B cell (primary cell): ENCODE data around the gene LYPD1. TPM values are rescaled to one million over a fixed set of nuclear protein-coding genes. Genes with fewer than 3 reads are reported as not detected.

Source experiments
- ATAC-seq: fragments of 200-7000 bp; cut with Tn5 transposase; one replicate; pipeline ENCODE4 v1.10.0; 2021; ENCODE audit warnings: low read depth, mild to moderate bottlenecking, moderate number of reproducible peaks, moderate library complexity
- CTCF ChIA-PET: fragments of 350-600 bp; sonication (Branson Sonifier 250); formaldehyde crosslinking; loops from one replicate; lab custom pipeline; 2021; ENCODE audit warnings: antibody characterized with exemption, inconsistent platforms; lab: Charles Lee
- POLR2A ChIA-PET: fragments of 350-600 bp; sonication (Branson Sonifier 250); formaldehyde crosslinking; loops from one replicate; lab custom pipeline; 2021; ENCODE audit warnings: antibody characterized with exemption; lab: Charles Lee
- DNase-seq: peaks from one replicate; pipeline ENCODE4 v3.0.0; 2013
- H2AFZ ChIP-seq: 2 replicates; pipeline ENCODE4 v1.6.1; 2012; ENCODE audit warnings: mild to moderate bottlenecking, low read depth, low read length; ENCODE audit not compliant: insufficient read depth, poor library complexity, severe bottlenecking
- H3K27ac ChIP-seq, 2 donors: 1 replicate in 1 of 2; 2 replicates in 1 of 2; pipeline ENCODE4 v1.5.1; 2012 to 2013; ENCODE audit warnings: low read length in 2 of 2, mild to moderate bottlenecking in 2 of 2, moderate library complexity in 1 of 2
- H3K27me3 ChIP-seq, 4 experiments: fragments of 200-600 bp in 1 of 4; sonication (generic) in 1 of 4; replicated peaks in 1 of 4; 1 replicate in 2 of 4; 2 replicates in 2 of 4; pipeline versions ENCODE4 v1.6.1 to v1.7.0; 2013 to 2016; ENCODE audit warnings: low read length in 3 of 4, mild to moderate bottlenecking in 2 of 4, mixed read lengths in 1 of 4, moderate library complexity in 1 of 4; ENCODE audit not compliant: insufficient read depth in 4 of 4, control insufficient read depth in 3 of 4; ENCODE audit errors: control extremely low read depth in 1 of 4
- H3K36me3 ChIP-seq, 2 experiments: replicated peaks in 1 of 2; 1 replicate in 1 of 2; 2 replicates in 1 of 2; pipeline versions ENCODE4 v1.6.1 to v1.7.1; 2013; ENCODE audit warnings: low read length in 1 of 2; ENCODE audit not compliant: insufficient read depth in 2 of 2, control insufficient read depth in 1 of 2; ENCODE audit errors: control extremely low read depth in 1 of 2, extremely low read depth in 1 of 2
- H3K4me1 ChIP-seq, 2 donors: fragments of 200-600 bp in 1 of 2; sonication (generic) in 1 of 2; 1 replicate in 1 of 2; 2 replicates in 1 of 2; pipeline versions ENCODE4 v1.5.1 to v1.6.1; 2013 to 2017; ENCODE audit warnings: low read length in 2 of 2; ENCODE audit not compliant: control insufficient read depth in 2 of 2, insufficient read depth in 2 of 2
- H3K4me2 ChIP-seq: replicated peaks from 2 replicates; pipeline ENCODE3; 2012; ENCODE audit warnings: mild to moderate bottlenecking, low read depth, low read length; ENCODE audit not compliant: poor library complexity, severe bottlenecking
- H3K4me3 ChIP-seq, 5 experiments: fragments of 200-600 bp in 1 of 5; sonication (generic) in 1 of 5; 1 replicate in 3 of 5; 2 replicates in 2 of 5; pipeline versions ENCODE4 v1.5.1 to v1.7.0; 2011 to 2016; ENCODE audit warnings: low read length in 4 of 5, mild to moderate bottlenecking in 4 of 5, low read depth in 2 of 5, control low read depth in 1 of 5, moderate library complexity in 1 of 5; ENCODE audit not compliant: insufficient read depth in 1 of 5; ENCODE audit errors: control extremely low read depth in 1 of 5, extremely low read depth in 1 of 5
- H3K79me2 ChIP-seq: fragments of 200-600 bp; sonication (generic); one replicate; pipeline ENCODE4 v1.6.0; 2016; ENCODE audit warnings: low read length; ENCODE audit not compliant: control insufficient read depth, insufficient read depth
- H3K9ac ChIP-seq: fragments of 200-600 bp; sonication (generic); 2 replicates; pipeline ENCODE4 v1.6.1; 2017; ENCODE audit warnings: mild to moderate bottlenecking, low read length, moderate library complexity
- H3K9me3 ChIP-seq, 3 donors: one replicate each; pipeline versions ENCODE4 v1.6.1 to v1.7.1; 2013; ENCODE audit warnings: low read length in 2 of 3; ENCODE audit not compliant: control insufficient read depth in 2 of 3, insufficient read depth in 1 of 3; ENCODE audit errors: control extremely low read depth in 1 of 3
- H4K20me1 ChIP-seq: 2 replicates; pipeline ENCODE4 v1.6.0; 2012; ENCODE audit warnings: mild to moderate bottlenecking, low read length; ENCODE audit not compliant: insufficient read depth, control insufficient read depth, poor library complexity, severe bottlenecking
- H3K27ac Mint-ChIP-seq: one replicate; pipeline ENCODE4 v1.8.0; 2021; ENCODE audit warnings: mixed read lengths
- H3K27me3 Mint-ChIP-seq: one replicate; pipeline ENCODE4 v1.8.0; 2021; ENCODE audit warnings: mixed read lengths
- H3K4me1 Mint-ChIP-seq: one replicate; pipeline ENCODE4 v1.8.0; 2021; ENCODE audit warnings: mixed read lengths
- H3K4me3 Mint-ChIP-seq: one replicate; pipeline ENCODE4 v1.8.0; 2021; ENCODE audit warnings: mixed read lengths
- H3K9me3 Mint-ChIP-seq: one replicate; pipeline ENCODE4 v1.8.0; 2022; ENCODE audit warnings: mixed read lengths; ENCODE audit not compliant: insufficient read depth
- CTCF ChIP-seq: fragments of 200-600 bp; IDR thresholded peaks from one replicate; pipeline ENCODE4 v1.8.0; 2022; ENCODE audit warnings: antibody characterized with exemption, mild to moderate bottlenecking
- EZH2 ChIP-seq: IDR thresholded peaks from 2 replicates; pipeline ENCODE4 v1.6.1; 2012; ENCODE audit warnings: borderline replicate concordance, low read depth, mild to moderate bottlenecking, moderate library complexity, low read length; ENCODE audit not compliant: insufficient read depth, poor library complexity, severe bottlenecking
- WGBS: methylation state at CpG from one replicate; pipeline ENCODE4 v1.1.5; 2013; ENCODE audit warnings: missing lambda C conversion rate; ENCODE audit not compliant: insufficient coverage; 5-methylcytosine and 5-hydroxymethylcytosine counted together
- intact Hi-C: fragments of 100-400 bp; cut with micrococcal nuclease; formaldehyde crosslinking; loops from one replicate; pipeline ENCODE4 v1.10.0; 2022
- polyA minus RNA-seq: library from RNA; depleted of rRNA, polyadenylated mRNA; stranded (reverse); fragments of >200 nt; gene quantifications from 2 replicates; pipeline ENCODE4 v1.2.3, GENCODE V29; 2012
- polyA plus RNA-seq: library from polyadenylated mRNA; depleted of rRNA; stranded (reverse); fragments of >200 nt; gene quantifications from 2 replicates; pipeline ENCODE4 v1.2.3, GENCODE V29; 2012
- total RNA-seq, 2 donors: library from RNA; stranded (reverse); fragments of 120-200 nt in 1 of 2; gene quantifications; 1 replicate in 1 of 2; 2 replicates in 1 of 2; pipeline versions ENCODE4 v1.2.3 to v1.2.4, GENCODE V29; 2013 to 2022

LYPD1 gene, protein sequence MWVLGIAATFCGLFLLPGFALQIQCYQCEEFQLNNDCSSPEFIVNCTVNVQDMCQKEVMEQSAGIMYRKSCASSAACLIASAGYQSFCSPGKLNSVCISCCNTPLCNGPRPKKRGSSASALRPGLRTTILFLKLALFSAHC
- total RNA-seq (0.22 TPM in 1 of 2 replicates, not detected in the other), polyA plus RNA-seq (0.07 TPM in 1 of 2 replicates, not detected in the other), polyA minus RNA-seq (0.43 TPM in 1 of 2 replicates, not detected in the other)
- total RNA-seq (2013), result 0.02 TPM

GRCh38 chr2:132669908-132670495, at the start of gene LYPD1:
Gene LYPD1 (minus strand): TSS chr2:132670205. CDS start chr2:132669932, 273 bp downstream.
- peaks cover 9% of the 10 kb centered on the region for H3K4me1 Mint-ChIP-seq
- DNase-seq, result no peak

GRCh38 chr2:132719480-132719879, 49.5 kb upstream of the LYPD1 start:
- H3K9me3 ChIP-seq, result no peaks in the 10 kb centered on the region
- no peak for ATAC-seq
- no peak overlapping the region for H3K9ac ChIP-seq
- no peaks in the 10 kb centered on the region for H3K9me3 Mint-ChIP-seq
- H4K20me1 ChIP-seq, result no peaks in the 10 kb centered on the region
- no peak overlapping the region for H3K4me3 ChIP-seq
- H3K4me2 ChIP-seq, result no peak overlapping the region
- WGBS, result 76% methylated on average over 8 of the region's 9 CpGs
- no peak overlapping the region for H2AFZ ChIP-seq
- no peak overlapping the region for H3K4me3 Mint-ChIP-seq
- no peaks in the 10 kb centered on the region for H3K79me2 ChIP-seq
- no peak overlapping the region for H3K27ac Mint-ChIP-seq
- CTCF ChIA-PET, result no interaction called here
- H3K36me3 ChIP-seq, result no peaks in the 10 kb centered on the region
- no peaks in the 10 kb centered on the region for H3K27me3 Mint-ChIP-seq
- no peaks in the 10 kb centered on the region for H3K4me1 ChIP-seq
- intact Hi-C loops, result no loop called here
- no peaks in the 10 kb centered on the region for H3K27me3 ChIP-seq
- TF ChIP-seq EZH2, result no peak
- TF ChIP-seq CTCF, result no peak
- DNase-seq, result no peak
- H3K27ac ChIP-seq, result no peak overlapping the region
- POLR2A ChIA-PET, result no interaction called here
- peaks cover 7% of the 10 kb centered on the region for H3K4me1 Mint-ChIP-seq

More at GRCh38 chr2:132669908-132670495, at the start of gene LYPD1:
- Histone ChIP-seq H3K79me2 (no peaks in the 10 kb centered on the region), H2AFZ (no peak within 1 kb of the TSS), H3K4me2 (peak within 1 kb of the TSS; percentile 38), H3K4me3 (peak within 1 kb of the TSS in 2 of 5 experiments; percentile 14 to 15), H3K27ac (no peak within 1 kb of the TSS), H3K36me3 (no peaks in the 10 kb centered on the region), H3K9me3 (peaks cover 0 to 12% (median 0%) of the 10 kb centered on the region in 3 donors), H3K27me3 (peaks cover 0 to 38% (median 14%) of the 10 kb centered on the region in 4 experiments), H3K9ac (no peak within 1 kb of the TSS), H3K4me1 (no peaks in the 10 kb centered on the region), H4K20me1 (no peaks in the 10 kb centered on the region)
- ChIA-PET CTCF (no interaction called here), POLR2A (no interaction called here)
- TF ChIP-seq EZH2, result no peak
- no peak within 1 kb of the TSS for H3K27ac Mint-ChIP-seq
- peak within 1 kb of the TSS; percentile 55 for H3K4me3 Mint-ChIP-seq
- WGBS, result 7% methylated on average over 38 of the region's 59 CpGs
- no peaks in the 10 kb centered on the region for H3K9me3 Mint-ChIP-seq
- no peak for ATAC-seq
- intact Hi-C loops, result no loop called here
- peaks cover 48% of the 10 kb centered on the region for H3K27me3 Mint-ChIP-seq
